NCI-H1417 (cell line): Measurements from ENCODE around the gene MKI67.
"Not testable (repeated sequence)": the region's sequence is repeated elsewhere in the genome, so short reads cannot be mapped to it uniquely, and the experiment has no call there.

Source experiments
- DNase-seq, 3 experiments: peaks; one replicate each; lab custom pipeline; 2025; lab: John Stamatoyannopoulos, UW

Gene MKI67

GRCh38 chr10:128150045-128150493 is 23.8 kb upstream of the MKI67 start:
- peak; percentile 29 to 45 (median 44) for DNase-seq

DNA sequence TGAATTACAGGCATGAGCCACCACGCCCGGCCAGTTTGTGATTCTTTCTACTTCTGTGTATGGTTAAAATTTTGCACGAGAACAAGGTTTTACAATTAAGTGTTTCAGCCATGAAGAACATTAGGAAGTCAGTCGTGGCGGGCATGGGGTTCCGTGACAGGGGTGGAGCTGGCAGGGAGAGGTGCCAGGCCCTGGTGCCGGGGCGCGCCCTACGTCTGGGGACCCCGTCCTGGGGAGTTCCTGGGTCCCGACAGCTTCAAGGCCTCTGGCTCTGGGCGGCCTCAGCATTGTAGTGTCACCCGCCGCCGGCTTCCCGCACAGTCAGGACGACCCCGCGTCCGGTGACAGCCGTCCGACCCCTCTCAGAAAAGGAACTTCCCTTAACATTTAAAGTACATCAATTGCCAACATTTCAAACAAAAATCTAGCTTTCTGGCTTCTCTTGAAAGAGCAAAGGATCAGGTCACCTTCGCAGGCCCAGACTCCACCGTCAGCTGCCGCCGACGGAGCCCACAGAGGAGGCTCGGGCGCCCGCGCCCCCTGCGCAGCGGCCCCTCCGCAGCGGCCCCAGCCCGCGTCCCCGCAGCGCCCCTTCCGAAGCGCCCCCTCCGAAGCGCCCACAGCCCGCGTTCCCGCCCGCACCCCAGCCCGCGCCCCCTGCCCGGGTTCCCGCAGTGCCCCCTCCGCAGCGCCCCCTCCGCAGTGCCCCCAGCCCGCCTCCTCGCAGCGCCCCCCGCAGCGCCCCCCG is 23.2 kb upstream of the MKI67 start:
- no peak for DNase-seq

- no peak for DNase-seq
Measured at GRCh38 chr10:128147669-128148068, 21.4 kb upstream of the MKI67 start.

GRCh38 chr10:128147064-128147463 is 20.8 kb upstream of the MKI67 start:
- DNase-seq: no peak

GRCh38 chr10:128144547-128144946 is 18.3 kb upstream of the MKI67 start:
- DNase-seq: no peak

DNA sequence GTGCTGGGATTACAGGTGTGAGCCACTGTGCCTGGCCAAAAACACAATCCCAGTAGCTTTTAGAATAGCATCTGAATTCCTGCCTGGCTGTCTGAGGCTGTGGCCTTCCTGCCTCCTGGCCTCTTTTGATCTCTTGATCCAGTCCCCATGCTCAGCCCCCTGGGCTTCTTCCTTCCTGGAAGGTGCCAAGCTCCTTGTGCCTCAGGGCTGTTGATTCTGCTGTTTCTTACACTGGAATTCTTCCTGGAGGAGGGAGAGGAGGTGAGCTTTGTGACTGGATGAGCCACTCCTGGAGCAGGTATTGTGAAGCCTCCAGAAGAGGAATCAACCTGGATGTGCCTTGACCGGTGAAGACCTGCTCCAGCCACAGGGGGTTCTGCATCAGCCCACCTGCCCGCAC is 17.3 kb upstream of the MKI67 start:
- no peak for DNase-seq

GRCh38 chr10:128140425-128140824 is 14.2 kb upstream of the MKI67 start:
- no peak for DNase-seq

- DNase-seq: not testable (repeated sequence)
Measured at GRCh38 chr10:128138429-128138828, 12.2 kb upstream of the MKI67 start.

DNA sequence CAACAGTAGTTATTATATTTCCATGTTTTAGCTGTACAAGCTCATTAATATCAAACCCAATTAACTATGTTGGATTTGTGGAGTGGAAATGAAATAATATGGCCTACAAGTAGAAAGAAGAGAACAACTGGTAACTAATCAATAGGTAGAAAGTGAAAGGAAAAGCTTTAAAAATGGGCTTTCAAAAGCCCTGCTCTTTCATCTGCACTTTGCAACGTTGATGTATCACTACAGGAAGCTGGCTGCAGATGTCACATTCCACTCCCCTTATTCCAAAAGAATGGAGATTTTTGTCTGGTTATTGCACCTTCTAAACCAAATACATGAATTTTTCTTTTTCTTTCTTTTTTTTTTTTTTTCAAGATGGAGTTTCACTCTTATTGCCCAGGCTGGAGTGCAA is 11.7 kb upstream of the MKI67 start:
- no peak for DNase-seq

DNA sequence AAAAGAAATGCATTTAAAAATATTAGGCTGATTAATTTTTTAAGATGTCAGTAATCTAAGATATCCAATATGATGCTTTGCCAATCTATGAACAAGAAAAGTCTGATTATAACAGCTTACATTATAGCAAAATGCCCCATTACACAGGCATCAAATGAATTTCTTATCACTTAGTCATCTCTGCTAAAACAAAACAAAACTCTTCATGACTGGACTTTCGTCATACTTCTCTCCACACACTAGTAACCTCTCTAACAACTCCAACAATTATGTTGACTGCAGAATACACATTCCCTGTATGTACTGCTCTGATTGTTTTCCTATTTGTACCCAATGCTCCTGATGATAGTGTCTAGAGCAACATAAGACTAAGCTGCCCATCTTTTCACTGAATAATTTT is 3.8 kb upstream of the MKI67 start:
- DNase-seq: no peak

GRCh38 chr10:128128582-128128981 is 2.4 kb upstream of the MKI67 start:
- no peak for DNase-seq

- DNase-seq: peak in 1 of 3 experiments; percentile 39
Measured at GRCh38 chr10:128125416-128125943, 743 bp downstream of the MKI67 start.

GRCh38 chr10:128124813-128125403 is 1.3 kb downstream of the MKI67 start:
- peak in 1 of 3 experiments; percentile 25 for DNase-seq

DNA sequence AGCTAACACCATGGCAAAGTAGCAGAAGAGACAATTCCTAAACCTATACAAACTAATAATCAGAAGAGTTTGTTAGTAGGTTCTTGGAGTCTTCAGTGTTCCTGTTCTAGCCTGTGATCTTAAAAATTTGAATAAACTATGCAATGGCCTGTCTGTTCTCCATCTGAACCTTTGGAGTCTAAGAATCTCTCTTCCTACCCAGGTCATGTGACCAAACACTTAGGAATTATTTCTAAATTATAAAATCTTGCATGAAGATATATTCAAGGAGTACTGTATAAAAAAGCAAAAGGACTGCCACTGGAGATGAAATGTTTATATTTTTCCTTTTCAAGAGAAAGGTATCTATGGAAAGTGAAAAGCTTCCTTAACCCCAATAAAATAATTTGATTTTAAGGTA is 2.4 kb downstream of the MKI67 start:
- DNase-seq: no peak

- DNase-seq: no peak
Measured at GRCh38 chr10:128122931-128123330, 3.3 kb downstream of the MKI67 start.

GRCh38 chr10:128121750-128122412 is 4.3 kb downstream of the MKI67 start:
- no peak for DNase-seq

- no peak for DNase-seq
Measured at GRCh38 chr10:128116851-128117615, 9.2 kb downstream of the MKI67 start.

GRCh38 chr10:128116187-128116586 is 10.0 kb downstream of the MKI67 start:
- no peak for DNase-seq

DNA sequence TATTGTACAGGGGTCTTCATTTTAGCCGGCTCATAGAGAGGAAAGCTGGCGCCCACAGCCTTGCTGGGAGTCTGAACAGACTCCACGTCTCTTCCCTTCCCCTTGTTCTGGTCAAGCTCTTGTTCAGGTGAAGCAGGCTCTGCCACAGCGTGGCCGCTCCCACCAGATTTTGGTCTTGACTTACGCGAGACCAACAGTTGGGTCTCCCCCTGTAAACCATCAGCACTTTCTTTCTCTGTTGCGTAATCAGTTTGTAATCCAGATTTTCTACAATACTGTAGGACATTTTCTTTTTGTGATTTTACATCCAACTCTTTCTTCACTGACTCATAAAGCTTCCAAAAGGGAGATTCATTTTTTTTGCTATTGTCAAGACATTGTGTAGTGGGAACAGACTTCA is 10.9 kb downstream of the MKI67 start:
- DNase-seq: no peak

DNA sequence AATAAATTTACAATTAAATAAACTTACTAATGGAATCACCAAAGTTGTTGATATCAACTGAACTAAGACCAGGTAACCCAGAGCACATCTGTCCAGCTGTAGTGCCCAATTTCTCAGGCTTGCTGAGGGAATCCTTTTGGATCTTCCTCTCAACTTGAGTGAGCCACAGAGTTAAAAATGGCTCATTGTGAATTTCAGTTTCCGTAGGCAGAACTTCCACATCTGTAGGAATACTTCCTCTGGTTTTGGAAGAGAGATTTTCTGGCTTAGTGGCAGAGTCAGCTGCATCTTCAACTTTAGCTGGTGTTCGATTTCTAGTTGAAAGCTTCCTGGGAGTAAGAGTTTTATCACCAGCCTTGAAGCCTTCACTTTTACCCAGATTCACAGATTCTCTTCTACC is 11.3 kb downstream of the MKI67 start:
- no peak for DNase-seq

GRCh38 chr10:128113026-128113425 is 13.2 kb downstream of the MKI67 start:
- DNase-seq: no peak

DNA sequence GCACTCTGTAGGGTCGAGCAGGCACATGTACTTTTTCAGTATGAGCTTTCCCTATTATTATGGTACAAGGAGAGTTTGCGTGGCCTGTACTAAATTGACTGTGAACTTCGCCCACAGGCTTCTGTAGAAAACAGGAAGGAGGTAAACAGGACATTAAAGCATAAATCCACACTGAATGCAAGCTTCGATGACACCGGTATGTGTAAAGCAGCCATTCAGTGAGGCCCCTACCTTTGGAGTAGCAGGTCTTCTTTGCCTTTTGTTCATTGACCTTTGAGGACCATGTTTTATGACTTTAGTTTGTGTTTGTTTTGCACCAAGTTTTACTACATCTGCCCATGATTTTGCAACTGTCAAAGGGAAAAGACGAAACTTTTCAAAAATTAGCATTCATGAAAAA is 14.5 kb downstream of the MKI67 start:
- no peak for DNase-seq
